ENCODE data around the gene CD99L2.
"Not testable (repeated sequence)": the region's sequence is repeated elsewhere in the genome, so short reads cannot be mapped to it uniquely, and the experiment has no call there.

Gene CD99L2

DNA sequence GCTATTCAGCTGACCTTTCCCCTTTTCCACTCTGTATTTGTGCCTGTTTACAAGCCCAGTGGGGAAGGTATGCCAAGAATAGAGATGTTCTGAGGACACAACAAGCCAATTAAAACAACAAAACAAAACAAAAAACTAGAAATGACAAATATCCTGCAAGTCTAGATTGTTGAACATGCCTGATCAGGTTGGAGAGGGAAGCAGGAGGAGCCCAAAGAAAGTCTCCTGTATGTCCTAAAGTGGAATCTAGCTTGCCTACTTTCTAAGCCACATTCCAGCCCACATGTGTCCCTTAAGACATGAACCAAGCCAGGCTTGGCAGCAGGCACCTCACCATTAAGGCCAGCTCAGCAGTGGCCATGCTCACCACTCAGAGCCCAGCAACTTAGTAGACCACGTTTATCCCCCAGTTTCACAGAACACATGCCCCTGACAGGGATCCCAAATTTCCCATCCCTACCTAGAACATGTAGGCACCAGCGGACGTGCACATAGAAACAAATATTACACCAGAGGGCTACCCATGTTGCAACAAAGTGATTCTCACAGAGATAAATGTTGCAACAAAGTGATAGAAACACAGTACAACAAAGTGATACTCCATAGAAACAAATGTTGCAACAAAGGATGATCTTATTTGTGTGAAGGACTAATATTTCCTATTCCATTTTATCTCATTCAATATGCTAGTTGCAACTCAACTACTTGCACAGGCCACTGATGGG lies 48.3 kb downstream of the CD99L2 start:
- DNase-seq: no peak

DNA sequence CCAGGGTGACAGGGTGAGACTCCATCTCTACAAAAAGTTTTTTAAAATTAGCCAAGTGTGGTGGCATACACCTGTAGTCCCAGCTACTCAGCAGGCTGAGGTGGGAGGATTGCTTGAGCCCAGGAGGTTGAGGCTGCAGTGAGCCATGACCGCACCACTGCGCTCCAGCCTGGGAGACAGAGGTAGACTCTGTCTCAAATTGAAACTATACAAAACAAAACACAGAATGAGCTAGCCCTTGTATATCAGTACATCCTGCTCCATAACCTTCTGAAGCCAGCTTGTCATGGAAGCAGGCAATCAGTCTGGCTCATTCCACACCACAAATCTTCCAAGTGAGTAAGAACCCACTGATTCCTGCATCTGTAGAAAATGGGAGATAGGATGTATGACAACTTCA lies 49.0 kb downstream of the CD99L2 start:
- DNase-seq: no peak

DNA sequence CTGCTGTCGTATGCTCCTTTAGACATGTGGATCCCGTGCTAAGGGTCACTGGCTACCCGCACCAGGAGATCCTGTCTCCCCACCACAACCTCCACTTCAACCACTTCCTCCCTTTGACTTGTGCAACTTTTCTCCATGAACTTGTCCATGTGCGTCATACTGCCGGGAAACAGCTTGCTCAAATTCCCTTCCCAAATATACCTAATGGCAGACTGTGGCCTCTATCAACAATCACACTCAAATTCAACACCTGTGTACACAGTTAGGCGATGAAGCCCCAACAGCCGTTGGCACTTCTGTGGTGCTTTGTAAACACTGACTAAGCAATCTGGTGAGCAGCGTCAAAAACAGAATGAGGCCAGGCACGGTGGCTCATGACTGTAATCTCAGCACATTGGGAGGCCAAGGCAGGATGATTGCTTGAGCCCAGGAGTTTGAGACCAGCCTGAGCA lies 49.5 kb downstream of the CD99L2 start:
- DNase-seq: no peak

DNA sequence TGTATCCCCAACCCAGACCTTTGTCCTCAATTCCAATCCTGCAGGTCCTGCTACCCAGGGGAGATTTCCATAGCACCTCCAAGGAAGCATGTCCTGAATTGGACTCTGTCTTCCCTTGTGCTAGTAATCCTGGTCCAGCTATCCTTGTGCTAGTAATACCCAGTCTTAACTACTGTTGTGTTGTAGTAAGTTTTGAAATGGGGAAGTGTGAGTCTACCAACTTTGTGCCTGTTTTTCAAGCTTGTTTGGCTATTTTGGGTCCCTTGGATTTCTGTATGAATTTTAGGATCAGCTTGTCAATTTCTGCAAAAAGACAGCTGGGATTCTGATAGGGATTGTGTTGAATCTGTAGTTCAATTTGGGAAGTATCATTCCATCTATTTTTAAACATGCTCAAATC lies 51.4 kb downstream of the CD99L2 start:
- no peak for DNase-seq

DNA sequence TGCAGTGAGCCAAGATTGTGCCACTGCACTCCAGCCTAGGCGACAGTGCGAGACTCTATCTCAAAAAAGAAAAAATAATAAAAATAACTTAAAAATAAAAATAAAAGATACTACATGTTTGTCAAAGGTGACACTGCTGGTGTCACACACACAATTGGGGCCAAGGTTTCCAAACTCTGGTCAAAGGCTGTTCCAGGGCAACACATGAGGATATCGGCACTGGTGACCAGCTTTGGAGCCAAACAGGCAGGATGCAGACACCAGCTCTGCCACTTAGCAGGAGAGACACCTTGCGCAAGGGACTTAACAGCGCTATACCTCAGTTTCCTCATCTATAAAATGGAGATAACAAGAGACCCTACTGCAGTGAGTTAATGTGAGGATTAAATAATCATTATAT lies 52.3 kb downstream of the CD99L2 start:
- DNase-seq: no peak

DNA sequence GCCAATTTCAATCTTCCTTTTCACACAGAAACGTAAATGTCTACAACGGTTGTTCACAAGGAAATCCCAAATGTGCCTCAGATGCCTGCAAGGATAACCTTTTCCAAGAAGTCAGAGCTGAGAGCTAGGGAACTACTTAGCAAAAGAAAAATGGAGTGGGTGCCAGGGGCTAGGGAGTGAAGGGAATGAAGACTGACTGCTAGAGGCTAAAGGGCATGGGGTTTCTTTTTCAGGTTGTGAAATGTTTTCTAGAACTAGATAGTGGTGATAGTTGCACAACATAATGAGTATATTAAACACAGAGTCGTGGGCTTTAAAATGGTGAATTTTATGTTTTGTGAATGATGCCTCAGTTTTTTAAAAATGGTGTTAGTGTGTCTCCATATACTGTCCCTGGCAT lies 53.4 kb downstream of the CD99L2 start:
- no peak for DNase-seq

DNA sequence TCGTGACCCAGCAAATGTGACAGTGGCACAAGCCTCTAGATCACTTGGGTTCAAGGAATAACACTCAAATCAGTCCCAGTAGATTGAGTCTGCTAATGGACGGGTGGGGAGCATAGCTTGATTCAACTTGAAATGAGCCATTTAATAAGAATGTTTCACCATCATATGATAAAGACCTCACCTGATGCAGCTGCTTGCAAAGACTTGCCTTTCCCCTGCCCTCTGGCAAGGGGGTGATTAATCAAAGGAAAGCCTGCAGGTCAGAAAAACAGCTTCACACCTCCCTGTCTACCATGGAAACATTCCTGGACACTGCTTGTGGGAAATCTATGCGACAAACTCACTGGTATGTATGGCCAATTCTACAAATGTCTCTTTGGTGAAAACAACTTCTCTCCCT lies 54.5 kb downstream of the CD99L2 start:
- no peak for DNase-seq

DNA sequence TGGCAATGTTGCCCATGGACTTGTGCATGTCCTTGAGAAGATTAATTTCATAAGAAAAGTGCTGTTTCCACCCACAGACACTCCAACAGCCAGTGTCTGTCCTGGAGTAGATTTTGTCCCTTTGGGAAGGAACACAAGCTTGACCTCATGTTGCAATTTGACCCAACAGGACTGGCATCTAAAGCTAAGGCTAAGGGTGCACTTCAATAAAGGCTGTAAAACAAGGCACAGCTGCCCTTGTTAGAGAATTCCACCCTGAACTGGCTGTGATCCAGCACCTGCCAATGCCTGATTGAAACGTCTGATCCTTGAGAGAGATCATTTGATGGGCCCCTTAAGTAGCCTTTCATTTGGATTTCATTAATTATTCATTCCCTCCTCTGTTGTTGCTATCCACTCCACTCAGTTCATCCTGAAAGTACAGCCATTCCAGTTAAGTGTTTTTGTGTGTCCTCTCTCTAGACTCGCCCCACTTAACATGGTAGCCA lies 56.2 kb downstream of the CD99L2 start:
- DNase-seq: no peak

DNA sequence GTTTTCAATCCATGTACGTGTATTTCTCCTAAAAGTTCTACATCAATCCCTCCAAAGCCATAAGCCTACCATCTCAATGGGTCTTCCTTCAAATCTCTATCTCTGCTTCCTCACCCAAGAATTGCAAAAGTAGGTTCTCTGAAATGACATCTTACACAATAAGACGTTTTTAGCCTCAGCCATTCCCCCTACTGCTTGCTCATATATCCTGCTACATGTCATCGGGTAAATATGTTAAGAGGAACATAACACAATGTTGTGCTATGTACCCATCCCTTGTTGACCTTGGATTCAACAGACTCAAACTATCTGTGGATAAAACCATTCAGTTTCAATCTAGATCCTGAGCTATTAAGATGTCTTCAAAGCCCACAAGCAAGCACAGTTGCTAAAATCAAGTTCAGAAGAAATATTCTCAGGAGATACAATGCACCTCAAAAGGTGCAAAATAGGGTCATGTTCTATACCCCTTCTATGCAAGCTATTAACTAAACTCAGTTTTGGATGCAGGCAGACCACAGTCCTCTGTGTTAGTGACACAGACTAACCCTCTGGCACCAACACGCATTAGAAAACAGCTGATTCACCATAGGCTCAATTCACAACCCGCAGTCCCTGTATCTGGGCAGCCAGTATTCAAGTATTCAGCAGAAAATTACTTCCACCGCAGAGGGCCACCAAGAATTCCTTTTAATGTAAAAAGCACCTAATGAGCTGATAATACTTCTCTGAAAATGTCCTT lies 56.8 kb downstream of the CD99L2 start:
- no peak for DNase-seq

DNA sequence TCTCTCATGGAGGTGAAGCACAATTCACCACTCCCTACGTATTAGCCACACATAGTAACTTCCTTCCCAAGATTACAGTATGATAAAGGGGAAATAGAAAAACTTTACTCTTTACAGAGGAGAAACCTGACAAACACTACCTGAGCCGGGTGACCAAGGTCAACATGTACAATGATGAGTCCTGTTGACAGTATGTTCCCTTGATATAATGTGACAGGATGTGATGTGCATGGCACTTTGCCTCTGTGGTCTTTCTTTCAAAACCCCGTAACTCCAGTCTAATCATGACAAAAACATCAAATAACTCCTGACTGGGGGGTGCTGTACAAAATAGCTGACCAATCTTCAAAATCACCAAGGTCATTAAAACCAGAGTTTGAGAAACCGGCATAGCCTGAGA lies 60.6 kb downstream of the CD99L2 start:
- DNase-seq: no peak

DNA sequence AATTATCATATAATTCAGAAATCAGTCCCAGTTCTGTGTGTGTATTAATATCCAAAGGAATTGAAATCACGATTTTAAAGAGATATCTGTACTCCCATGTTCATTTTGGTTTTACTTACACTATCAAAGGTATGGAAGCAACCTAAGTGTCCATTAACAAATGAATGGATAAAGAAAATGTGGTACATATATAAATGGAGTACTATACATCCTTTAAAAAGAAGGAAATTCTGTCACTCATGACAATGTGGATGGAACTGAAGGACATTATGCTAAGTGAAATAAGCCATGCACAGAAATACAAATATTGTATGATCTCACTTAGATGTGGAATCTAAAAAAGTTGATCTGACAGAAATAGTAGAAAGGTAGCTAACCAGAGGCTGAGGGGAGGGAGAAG lies 63.8 kb downstream of the CD99L2 start:
- DNase-seq: no peak

DNA sequence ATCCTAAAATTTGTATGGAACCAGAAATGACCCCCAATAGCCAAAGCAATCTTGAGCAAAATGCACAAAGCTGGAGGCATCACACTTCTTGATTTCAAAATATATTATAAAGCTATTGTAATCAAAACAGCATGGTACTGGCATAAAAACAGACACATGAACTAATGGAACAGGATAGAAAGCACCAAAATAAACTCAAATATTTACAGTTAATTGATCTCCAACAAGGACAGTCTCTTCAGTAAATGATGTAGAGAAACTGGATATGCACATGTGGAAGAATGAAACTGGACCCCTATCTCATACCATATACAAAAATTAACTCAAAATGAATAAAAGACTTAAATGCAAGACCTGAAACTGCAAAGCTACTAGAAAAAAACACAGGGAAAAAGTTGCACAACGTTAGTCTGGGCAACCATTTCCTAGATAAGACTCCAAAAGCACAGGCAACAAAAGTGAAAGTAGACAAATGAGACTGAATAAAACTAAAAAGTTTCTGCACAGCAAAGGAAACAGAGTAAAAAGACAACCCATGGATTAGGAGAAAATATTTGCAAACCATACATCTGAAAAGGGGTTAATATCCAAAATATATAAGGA lies 64.9 kb downstream of the CD99L2 start:
- no peak for DNase-seq

DNA sequence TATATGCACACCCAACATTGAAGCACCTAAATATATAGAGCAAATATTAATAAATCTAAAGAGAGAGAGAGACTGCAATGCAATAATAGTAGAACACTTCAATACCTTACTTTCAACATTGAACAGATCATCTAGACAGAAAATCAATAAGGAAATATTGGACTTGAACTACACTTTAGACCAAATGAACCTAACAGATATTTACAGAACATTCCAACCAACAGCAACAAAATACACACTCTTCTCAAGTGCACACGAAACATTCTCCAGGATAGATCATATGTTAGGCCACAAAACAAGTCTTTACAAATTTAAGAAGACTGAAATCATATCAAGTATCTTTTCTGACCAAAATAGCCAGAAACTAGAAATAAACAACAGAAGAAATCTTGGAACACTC lies 66.6 kb downstream of the CD99L2 start:
- no peak for DNase-seq

DNA sequence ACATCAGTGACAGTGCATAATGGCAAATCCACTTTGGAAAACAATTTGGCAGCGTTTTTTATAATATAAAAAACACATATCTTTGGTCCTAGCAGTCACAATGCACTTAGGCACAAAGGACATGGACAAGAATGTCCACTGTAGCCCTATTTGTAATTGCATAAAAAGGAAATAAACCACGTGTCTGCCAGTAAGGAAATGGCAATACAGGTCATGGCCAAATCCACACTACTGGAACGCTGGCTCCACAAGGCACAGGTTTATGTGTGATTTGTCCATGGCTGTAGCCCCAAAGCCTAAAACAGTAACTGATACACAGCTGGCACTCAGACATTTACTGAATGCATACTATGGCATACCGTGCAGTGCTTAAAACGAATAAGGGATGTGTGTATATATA lies 69.7 kb downstream of the CD99L2 start:
- no peak for DNase-seq

DNA sequence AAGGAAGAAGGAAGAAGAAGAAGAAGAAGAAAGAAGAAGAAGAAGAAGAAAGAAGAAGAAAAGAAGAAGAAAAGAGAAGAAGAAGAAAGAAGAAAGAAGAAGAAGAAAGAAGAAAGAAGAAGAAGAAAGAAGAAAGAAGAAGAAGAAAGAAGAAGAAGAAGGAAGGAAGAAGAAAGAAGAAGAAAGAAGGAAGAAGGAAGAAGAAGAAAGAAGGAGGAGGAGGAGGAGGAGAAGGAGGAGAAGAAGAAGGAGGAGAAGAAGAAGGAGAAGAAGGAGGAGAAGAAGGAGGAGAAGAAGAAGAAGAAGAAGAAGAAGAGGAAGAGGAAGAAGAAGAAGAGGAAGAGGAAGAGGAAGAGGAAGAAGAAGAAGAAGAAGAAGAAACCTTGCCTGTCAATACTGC lies 74.1 kb downstream of the CD99L2 start:
- not testable (repeated sequence) for DNase-seq

DNA sequence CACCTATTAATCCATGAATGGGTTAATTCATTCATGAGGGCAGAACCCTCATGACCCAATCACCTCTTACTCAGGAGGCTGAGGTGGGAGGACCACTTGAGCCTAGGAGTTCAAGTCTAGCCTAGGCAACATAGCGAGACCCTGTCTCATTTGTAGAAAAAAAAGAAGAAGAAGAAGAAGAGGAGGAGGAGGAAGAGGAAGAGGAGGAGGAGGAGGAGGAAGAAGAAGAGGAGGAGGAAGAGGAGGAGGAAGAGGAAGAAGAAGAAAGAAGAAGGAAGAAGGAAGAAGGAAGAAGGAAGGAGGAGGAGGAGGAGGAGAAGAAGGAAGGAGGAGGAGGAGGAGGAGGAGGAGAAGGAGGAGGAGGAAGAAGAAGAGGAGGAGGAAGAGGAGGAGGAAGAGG lies 74.6 kb downstream of the CD99L2 start:
- DNase-seq: not testable (repeated sequence)

DNA sequence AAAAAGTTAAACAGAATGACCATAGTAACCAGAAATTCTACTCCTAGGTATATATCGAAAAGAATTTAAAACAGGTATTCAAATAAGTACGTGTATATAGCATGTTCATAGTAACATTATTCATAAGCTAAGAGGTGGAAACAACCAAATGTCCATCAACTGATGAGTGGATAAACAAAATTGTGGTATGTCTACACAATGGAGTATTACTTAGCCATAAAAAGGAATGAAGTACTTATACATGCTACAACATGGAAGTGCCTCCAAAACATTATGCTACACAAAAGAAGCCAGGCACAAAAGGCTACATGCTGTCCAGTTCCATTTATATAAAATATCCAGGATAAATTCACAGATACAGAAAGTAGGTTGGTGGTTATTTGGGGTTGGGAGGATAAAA lies 76.5 kb downstream of the CD99L2 start:
- DNase-seq: no peak

DNA sequence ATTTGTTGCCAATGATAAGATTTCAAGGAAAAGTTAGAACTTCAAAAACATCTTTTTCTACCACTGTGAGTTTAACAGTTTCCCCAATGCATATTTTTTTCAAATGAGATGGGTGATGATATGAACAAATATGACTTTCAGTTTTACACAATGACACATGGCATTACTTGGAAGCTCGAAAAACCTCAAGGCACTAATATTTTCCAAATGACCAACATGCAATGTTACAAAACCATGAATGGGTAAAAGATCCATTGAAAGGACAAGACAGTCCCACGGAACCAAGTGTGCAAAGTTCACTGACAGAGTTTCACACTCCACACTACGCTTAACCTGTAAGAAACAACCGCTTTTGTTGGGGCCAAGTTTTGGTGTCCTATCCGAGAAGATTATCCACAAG lies 84.5 kb downstream of the CD99L2 start:
- no peak for DNase-seq

DNA sequence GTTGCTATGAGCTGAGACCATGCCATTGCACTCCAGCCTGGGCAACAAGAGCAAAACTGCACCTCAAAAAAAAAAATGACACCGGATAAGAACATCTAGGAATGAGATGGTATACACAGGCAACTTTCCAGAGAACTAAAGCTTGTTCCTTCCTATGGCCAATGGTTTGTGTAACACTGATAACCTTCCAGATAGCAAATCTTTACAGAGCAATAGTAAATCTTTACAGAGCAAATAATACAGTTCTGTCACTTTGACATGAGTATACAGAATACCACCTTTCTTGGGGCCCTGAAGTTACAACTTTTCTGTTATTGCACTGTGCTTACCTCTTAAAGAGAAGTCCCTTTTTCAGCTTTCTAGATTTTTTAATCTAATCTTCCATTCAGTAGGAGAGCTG lies 91.6 kb downstream of the CD99L2 start:
- no peak for DNase-seq

DNA sequence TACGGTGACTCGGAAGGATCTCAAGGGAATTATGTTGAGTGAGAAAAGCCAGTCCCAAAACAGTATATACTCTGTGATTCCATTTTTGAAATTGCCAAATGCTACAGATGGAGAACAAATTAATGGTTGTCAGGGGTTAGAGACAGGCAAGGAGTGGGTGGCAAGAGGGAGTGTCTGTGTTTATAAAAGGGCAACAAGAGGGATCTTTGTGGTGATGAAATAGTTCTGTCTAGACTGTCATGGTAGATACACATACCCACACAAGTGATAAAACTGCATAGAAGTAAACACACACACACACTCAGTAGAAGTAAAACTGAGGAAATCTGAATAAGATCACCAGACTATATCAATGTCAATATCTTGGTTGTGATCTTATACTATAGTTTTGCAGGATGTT lies 92.7 kb downstream of the CD99L2 start:
- no peak for DNase-seq

DNA sequence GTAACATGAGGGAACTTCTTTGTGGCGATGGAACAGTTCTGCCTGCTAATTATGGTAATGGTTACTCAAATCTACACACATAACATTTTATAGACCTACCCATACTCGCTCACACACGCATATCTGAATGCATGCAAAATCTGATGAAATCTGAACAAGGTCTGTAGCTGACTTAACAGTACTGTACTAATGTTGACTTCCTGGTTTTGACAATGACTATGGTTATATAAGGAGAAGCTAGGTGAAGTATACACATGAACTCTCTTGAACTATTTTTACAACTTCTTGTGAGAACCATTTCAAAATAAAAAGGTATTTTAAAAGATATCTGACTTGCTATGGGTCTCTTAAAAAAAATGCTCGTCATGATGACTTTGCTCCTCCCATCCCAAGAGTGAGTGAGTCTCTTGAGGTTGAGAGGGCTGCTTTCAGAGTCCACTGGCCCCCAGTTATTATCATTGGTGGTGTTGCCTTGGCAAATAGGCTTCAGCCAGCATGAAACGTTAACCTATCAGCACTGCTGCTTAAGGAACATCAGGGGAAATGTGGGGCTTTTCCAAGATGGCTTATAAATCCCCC lies 105.4 kb downstream of the CD99L2 start:
- no peak for DNase-seq

DNA sequence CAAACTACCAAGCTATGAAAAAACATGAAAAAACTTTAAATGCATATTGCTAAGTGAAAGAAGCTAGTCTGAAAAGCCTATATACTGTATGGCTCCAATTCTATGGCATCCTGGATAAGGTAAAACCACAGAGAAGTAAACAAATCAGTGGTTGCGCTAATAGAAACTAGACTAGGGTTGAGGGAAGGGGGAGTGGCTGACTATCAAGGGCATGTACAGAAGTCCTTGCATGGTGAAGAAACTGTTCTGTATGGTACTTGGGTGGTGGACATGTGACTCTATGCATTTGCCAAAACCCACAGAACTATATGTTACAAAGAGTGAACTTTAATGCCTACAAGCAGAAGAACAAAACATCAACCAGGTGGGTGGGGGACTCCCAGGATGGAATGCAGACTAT lies 108.4 kb downstream of the CD99L2 start:
- no peak for DNase-seq

DNA sequence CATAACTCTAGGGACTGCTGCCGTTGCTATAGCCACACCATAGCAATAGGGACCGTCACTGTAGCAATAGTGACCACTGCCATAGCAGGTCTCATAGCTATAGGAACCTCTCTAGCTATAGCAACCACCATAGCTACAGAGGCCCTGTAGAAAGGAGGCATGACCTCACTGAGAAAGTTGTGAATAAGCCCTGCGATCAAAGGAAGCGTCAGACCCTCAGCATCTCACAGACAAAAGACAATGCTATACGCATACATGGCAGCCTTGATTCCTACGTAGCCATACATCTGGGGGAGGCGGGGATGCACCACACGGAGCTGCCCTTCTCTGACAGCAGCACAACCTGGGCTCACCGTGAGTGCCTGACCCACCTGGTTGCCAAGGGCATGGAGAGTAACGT lies 116.8 kb downstream of the CD99L2 start:
- DNase-seq: no peak

DNA sequence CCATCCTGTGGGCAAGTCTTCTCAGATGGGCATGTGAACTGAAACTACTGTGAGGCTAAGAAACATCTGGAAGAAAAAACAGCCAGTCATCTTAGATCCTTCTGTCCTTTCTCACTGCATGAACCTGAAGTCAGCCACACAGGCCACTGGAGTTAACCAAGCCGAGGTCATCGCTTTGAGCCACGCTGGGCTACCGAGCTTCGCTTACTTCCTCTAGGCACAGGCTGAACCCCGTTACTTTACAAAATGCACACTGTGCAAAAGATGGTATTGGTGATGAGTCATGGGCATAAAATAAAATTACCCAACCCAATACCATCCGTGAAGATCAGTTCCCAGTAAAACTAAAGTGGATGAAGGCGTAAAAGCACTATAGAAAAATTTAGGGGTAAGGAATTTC lies 119.1 kb downstream of the CD99L2 start:
- DNase-seq: no peak
